Sigmoid colon (tissue), 7 donors: ENCODE results near the gene ANO6. TPM values are rescaled to one million over a fixed set of nuclear protein-coding genes. Genes with fewer than 3 reads are reported as not detected.

Experiments
- DNase-seq: peaks from one replicate; pipeline ENCODE4 v3.0.0-alpha.2; 2019
- H3K27ac ChIP-seq, 4 donors: fragments of 200-600 bp; sonication (generic); one replicate each; pipeline ENCODE4 v1.5.1; 2016 to 2019; ENCODE audit warnings: mild to moderate bottlenecking in 1 of 4
- H3K27me3 ChIP-seq, 3 donors: fragments of 200-600 bp; sonication (generic); one replicate each; pipeline ENCODE4 v1.5.1; 2019; ENCODE audit warnings: mild to moderate bottlenecking in 1 of 3
- H3K36me3 ChIP-seq, 4 donors: fragments of 200-600 bp; sonication (generic); one replicate each; pipeline ENCODE4 v1.5.1; 2016 to 2019
- H3K4me1 ChIP-seq, 4 donors: fragments of 200-600 bp; sonication (generic); one replicate each; pipeline ENCODE4 v1.5.1; 2017 to 2019
- H3K4me3 ChIP-seq, 4 donors: fragments of 200-600 bp; sonication (generic); one replicate each; pipeline ENCODE4 v1.5.1; 2017 to 2019; ENCODE audit warnings: mild to moderate bottlenecking in 2 of 4, moderate library complexity in 1 of 4
- H3K9me3 ChIP-seq, 4 donors: fragments of 200-600 bp in 3 of 4; sonication (generic) in 3 of 4; one replicate each; pipeline versions ENCODE4 v1.5.1 to v1.6.1; 2013 to 2019
- EP300 ChIP-seq, 4 donors: sonication (generic); formaldehyde crosslinking; IDR thresholded peaks; one replicate each; pipeline ENCODE4 v1.6.1; 2017; ENCODE audit warnings: antibody characterized with exemption in 4 of 4
- POLR2A ChIP-seq, 2 donors: fragments of 450-650 bp; IDR thresholded peaks; one replicate each; pipeline ENCODE4 v1.6.1; 2016; ENCODE audit warnings: antibody characterized with exemption in 2 of 2, mild to moderate bottlenecking in 2 of 2, moderate library complexity in 2 of 2
- POLR2AphosphoS5 ChIP-seq, 4 donors: sonication (generic); formaldehyde crosslinking; IDR thresholded peaks; one replicate each; pipeline ENCODE4 v1.6.1; 2017; ENCODE audit warnings: antibody characterized with exemption in 4 of 4
- WGBS, 2 donors: extraction: QIAGEN DNeasy Blood & Tissue Kit; methylation state at CpG; one replicate each; pipeline ENCODE4 v1.1.7; 2013; 5-methylcytosine and 5-hydroxymethylcytosine counted together
- intact Hi-C: fragments of 100-400 bp; cut with DNase I; formaldehyde crosslinking; loops from one replicate; pipeline ENCODE4 v1.15.1; 2023
- polyA plus RNA-seq, 3 donors: library from polyadenylated mRNA; stranded (reverse); fragments of 200-250 nt; gene quantifications; one replicate each; pipeline ENCODE4 v1.2.3, GENCODE V29; 2013
- total RNA-seq, 4 donors: library from RNA; depleted of rRNA; stranded (reverse); fragments of >200 nt; gene quantifications; one replicate each; pipeline ENCODE4 v1.1.0, GENCODE V29; 2016
- TF ChIP-seq, protein P1 (sequence below), 4 experiments: fragments of 450-650 bp in 3 of 4; fragments of 200-600 bp in 1 of 4; IDR thresholded peaks; one replicate each; pipeline ENCODE4 v1.5.1; 2016 to 2019; ENCODE audit warnings: antibody characterized with exemption in 4 of 4, mild to moderate bottlenecking in 3 of 4, moderate library complexity in 2 of 4
- donor health status: healthy with polysubstance abuse.
- donor health status: Bipolar disorder and iron deficiency.
- donor health status: healthy.

ANO6 gene
- total and polyA plus RNA-seq, 7 donors, result 1.2 to 107 (median 98.5) TPM

DNA sequence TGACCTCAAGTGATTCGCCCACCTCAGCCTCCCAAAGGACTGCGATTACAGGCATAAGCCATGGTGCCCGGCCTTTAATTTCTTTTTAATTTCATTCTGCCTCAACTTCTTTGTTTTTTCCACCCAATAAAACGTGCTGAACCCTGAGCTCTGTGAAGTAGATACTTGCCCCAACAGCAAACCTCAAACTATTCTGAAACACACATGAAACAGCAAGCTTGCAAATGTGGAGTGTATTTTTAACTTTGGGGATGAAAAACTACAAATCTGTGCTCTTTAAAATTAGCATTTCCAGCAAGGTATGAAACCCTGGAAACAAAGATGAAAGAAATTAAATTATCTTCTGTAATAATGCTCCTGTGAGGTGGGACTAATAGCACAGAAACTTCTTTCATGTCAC lies 246.6 kb downstream of the ANO6 start:
- no peak for DNase-seq
- H3K36me3 ChIP-seq, result no peaks in the 10 kb centered on the region
- intact Hi-C loops, result no loop called here
- no peaks in the 10 kb centered on the region for H3K27me3 ChIP-seq
- H3K27ac ChIP-seq, result no peak overlapping the region
- H3K4me1 ChIP-seq, result peaks cover 0 to 3% (median 0%) of the 10 kb centered on the region in 4 donors
- no peaks in the 10 kb centered on the region for H3K9me3 ChIP-seq
- no peak overlapping the region for H3K4me3 ChIP-seq
- TF ChIP-seq POLR2A (IDR thresholded peaks at IDR 0.05), result no peak
- TF ChIP-seq, protein P1, sequence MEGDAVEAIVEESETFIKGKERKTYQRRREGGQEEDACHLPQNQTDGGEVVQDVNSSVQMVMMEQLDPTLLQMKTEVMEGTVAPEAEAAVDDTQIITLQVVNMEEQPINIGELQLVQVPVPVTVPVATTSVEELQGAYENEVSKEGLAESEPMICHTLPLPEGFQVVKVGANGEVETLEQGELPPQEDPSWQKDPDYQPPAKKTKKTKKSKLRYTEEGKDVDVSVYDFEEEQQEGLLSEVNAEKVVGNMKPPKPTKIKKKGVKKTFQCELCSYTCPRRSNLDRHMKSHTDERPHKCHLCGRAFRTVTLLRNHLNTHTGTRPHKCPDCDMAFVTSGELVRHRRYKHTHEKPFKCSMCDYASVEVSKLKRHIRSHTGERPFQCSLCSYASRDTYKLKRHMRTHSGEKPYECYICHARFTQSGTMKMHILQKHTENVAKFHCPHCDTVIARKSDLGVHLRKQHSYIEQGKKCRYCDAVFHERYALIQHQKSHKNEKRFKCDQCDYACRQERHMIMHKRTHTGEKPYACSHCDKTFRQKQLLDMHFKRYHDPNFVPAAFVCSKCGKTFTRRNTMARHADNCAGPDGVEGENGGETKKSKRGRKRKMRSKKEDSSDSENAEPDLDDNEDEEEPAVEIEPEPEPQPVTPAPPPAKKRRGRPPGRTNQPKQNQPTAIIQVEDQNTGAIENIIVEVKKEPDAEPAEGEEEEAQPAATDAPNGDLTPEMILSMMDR (IDR thresholded peaks at IDR 0.05), result no peak
- TF ChIP-seq EP300 (IDR thresholded peaks at IDR 0.05), result no peak
- TF ChIP-seq POLR2AphosphoS5 (IDR thresholded peaks at IDR 0.05), result no peak
- WGBS, 2 donors, result 70 to 82% methylated on average over 4 of the region's 4 CpGs

GRCh38 chr12:45464699-45465098 lies 248.8 kb downstream of the ANO6 start:
- no peak overlapping the region for H3K4me3 ChIP-seq
- DNase-seq, result no peak
- no peak overlapping the region for H3K27ac ChIP-seq
- intact Hi-C loops, result no loop called here
- WGBS, 2 donors, result 55 to 80% methylated on average over 4 of the region's 4 CpGs
- no peaks in the 10 kb centered on the region for H3K27me3 ChIP-seq
- peaks cover 0 to 2% (median 0%) of the 10 kb centered on the region in 4 donors for H3K4me1 ChIP-seq
- no peaks in the 10 kb centered on the region for H3K9me3 ChIP-seq
- no peak for TF ChIP-seq EP300 (IDR thresholded peaks at IDR 0.05)
- TF ChIP-seq, protein P1 (IDR thresholded peaks at IDR 0.05), result no peak
- TF ChIP-seq POLR2AphosphoS5 (IDR thresholded peaks at IDR 0.05), result no peak
- no peak for TF ChIP-seq POLR2A (IDR thresholded peaks at IDR 0.05)
- H3K36me3 ChIP-seq, result no peaks in the 10 kb centered on the region

DNA sequence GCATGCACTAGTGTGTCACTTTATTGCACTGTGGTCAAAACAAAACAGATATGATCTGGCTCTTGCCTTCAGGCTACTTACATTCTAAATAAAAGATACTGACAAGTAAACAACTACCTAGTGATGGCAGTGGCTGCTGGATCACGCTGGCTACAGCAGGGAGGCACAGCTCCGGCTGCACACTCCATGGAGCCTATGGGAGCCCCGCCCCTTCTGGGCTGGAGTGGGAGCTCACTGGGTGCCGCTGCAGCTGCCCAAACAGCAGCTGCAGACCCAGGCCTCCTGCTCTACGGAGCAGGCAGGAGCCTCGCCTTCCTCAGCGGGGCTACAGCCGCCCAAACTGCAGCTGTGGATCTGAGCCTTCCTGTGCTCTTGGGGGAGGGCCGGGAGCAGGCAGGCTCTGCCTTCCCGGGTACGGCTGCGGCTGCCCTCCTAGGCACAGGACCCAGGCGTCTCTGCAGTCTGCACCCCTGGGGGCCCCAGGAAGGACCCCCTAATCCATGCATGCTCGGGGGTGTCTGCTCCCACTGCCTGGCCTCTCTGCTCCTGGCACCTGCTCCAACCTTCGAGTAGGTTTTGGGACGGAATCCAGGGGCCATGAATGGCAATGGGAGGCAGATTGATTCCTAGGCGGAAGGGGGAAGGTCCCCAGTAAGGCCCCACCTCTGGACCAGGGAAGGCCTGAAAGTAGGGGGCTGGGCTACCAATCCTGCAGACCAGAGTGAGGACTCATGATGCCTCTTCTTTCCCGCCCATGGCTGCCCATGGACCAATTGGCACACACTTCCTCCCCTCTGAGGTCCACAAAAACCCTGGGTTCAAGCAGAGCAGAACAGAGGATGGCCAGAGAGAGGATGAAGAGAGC lies 253.1 kb downstream of the ANO6 start:
- Histone ChIP-seq H3K27me3 (no peaks in the 10 kb centered on the region), H3K4me3 (no peak overlapping the region), H3K4me1 (no peaks in the 10 kb centered on the region), H3K36me3 (no peaks in the 10 kb centered on the region), H3K27ac (no peak overlapping the region), H3K9me3 (no peaks in the 10 kb centered on the region)
- intact Hi-C loops, result no loop called here
- 87 to 91% methylated on average over 18 of the region's 18 CpGs for WGBS, 2 donors
- DNase-seq, result no peak
- TF ChIP-seq POLR2A (IDR thresholded peaks at IDR 0.05) (no peak), POLR2AphosphoS5 (IDR thresholded peaks at IDR 0.05) (no peak)
- TF ChIP-seq, protein P1 (IDR thresholded peaks at IDR 0.05), result no peak

DNA sequence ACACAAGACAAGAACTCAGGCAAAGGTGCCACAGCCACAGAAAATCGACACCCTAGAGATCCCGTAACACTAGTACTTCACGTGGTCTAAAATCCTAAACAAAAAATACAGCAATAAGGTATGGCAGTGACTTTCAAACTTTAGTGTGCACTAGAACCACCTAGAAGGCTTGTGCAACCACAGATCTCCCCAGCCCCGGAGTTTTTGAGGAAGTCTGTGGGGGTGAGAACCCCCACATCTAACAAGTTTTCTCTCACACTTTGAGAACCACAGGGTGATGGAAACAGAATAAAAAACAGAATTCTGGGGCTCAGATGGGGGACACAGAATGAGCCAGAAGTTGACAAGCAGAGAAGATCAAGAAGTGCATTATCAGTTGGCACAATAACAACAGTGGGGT lies 254.0 kb downstream of the ANO6 start:
- Histone ChIP-seq H3K36me3 (no peaks in the 10 kb centered on the region), H3K4me3 (no peak overlapping the region), H3K27ac (no peak overlapping the region), H3K9me3 (peaks cover 0 to 3% (median 0%) of the 10 kb centered on the region in 4 donors), H3K4me1 (no peaks in the 10 kb centered on the region), H3K27me3 (no peaks in the 10 kb centered on the region)
- no peak for DNase-seq
- intact Hi-C loops, result no loop called here
- TF ChIP-seq POLR2A (IDR thresholded peaks at IDR 0.05), result no peak
- TF ChIP-seq, protein P1 (IDR thresholded peaks at IDR 0.05), result no peak
- no peak for TF ChIP-seq POLR2AphosphoS5 (IDR thresholded peaks at IDR 0.05)
- TF ChIP-seq EP300 (IDR thresholded peaks at IDR 0.05), result no peak
- 62 to 76% methylated on average over 4 of the region's 4 CpGs for WGBS, 2 donors
